GM23338 (cell line): ENCODE results near the gene ELOA2. TPM values are rescaled to one million over a fixed set of nuclear protein-coding genes. Genes with fewer than 3 reads are reported as not detected.
A peak's percentile ranks its signal among the peaks of the same experiment; 100 is the strongest.
"Not testable (repeated sequence)": the region's sequence is repeated elsewhere in the genome, so short reads cannot be mapped to it uniquely, and the experiment has no call there.

Source experiments
- ATAC-seq: fragments of 200-7000 bp; cut with Tn5 transposase; 3 replicates; pipeline ENCODE4 v1.9.1; 2020
- DNase-seq: peaks from one replicate; pipeline ENCODE4 v3.0.0-alpha.2; 2015; ENCODE audit warnings: low spot score
- H2AFZ ChIP-seq: fragments of 200-600 bp; sonication (generic); 2 replicates; pipeline ENCODE4 v1.8.0; 2016; ENCODE audit warnings: antibody characterized with exemption, mild to moderate bottlenecking, moderate library complexity
- H3F3A ChIP-seq: fragments of 200-600 bp; sonication (generic); replicated peaks from 2 replicates; pipeline ENCODE4 v1.8.0; 2017; ENCODE audit warnings: antibody characterized with exemption, mixed run types, low read depth
- H3K27ac ChIP-seq: fragments of 200-600 bp; sonication (generic); 2 replicates; pipeline ENCODE4 v1.6.1; 2016; ENCODE audit warnings: low read depth
- H3K27me3 ChIP-seq: fragments of 200-600 bp; sonication (generic); 2 replicates; pipeline ENCODE4 v1.8.0; 2016; ENCODE audit warnings: mild to moderate bottlenecking, mixed run types, moderate library complexity; ENCODE audit not compliant: insufficient read depth
- H3K36me3 ChIP-seq: fragments of 200-600 bp; sonication (generic); 2 replicates; pipeline ENCODE4 v1.8.0; 2016; ENCODE audit warnings: mild to moderate bottlenecking; ENCODE audit not compliant: insufficient read depth
- H3K4me1 ChIP-seq: fragments of 200-600 bp; sonication (generic); 2 replicates; pipeline ENCODE4 v1.8.0; 2016; ENCODE audit warnings: mild to moderate bottlenecking, moderate library complexity; ENCODE audit not compliant: insufficient read depth
- H3K4me2 ChIP-seq: fragments of 200-600 bp; sonication (generic); 2 replicates; pipeline ENCODE4 v1.7.1; 2017; ENCODE audit warnings: mixed run types
- H3K4me3 ChIP-seq: fragments of 200-600 bp; sonication (generic); 2 replicates; pipeline ENCODE4 v1.6.1; 2016; ENCODE audit warnings: mixed run types
- H3K79me2 ChIP-seq: fragments of 200-600 bp; sonication (generic); replicated peaks from 2 replicates; pipeline ENCODE4 v1.8.0; 2017; ENCODE audit warnings: mild to moderate bottlenecking; ENCODE audit not compliant: insufficient read depth
- H3K9me2 ChIP-seq: fragments of 200-600 bp; sonication (generic); 2 replicates; pipeline ENCODE4 v1.8.0; 2017; ENCODE audit not compliant: insufficient read depth
- H4K20me1 ChIP-seq: fragments of 200-600 bp; sonication (generic); replicated peaks from 2 replicates; pipeline ENCODE4 v1.8.0; 2017; ENCODE audit warnings: mild to moderate bottlenecking; ENCODE audit not compliant: insufficient read depth
- H3K27ac Mint-ChIP-seq: 2 replicates; pipeline ENCODE4 v1.8.0; 2020; ENCODE audit warnings: inconsistent platforms, mild to moderate bottlenecking, moderate library complexity, mixed read lengths
- H3K27me3 Mint-ChIP-seq: 3 replicates; pipeline ENCODE4 v1.8.0; 2022; ENCODE audit warnings: low read depth, mild to moderate bottlenecking, moderate library complexity, mixed read lengths, inconsistent platforms; ENCODE audit not compliant: insufficient read depth, poor library complexity
- H3K36me3 Mint-ChIP-seq: 3 replicates; pipeline ENCODE4 v1.8.0; 2021; ENCODE audit warnings: low read depth, mild to moderate bottlenecking, inconsistent platforms, moderate library complexity, mixed read lengths
- H3K4me1 Mint-ChIP-seq: 3 replicates; pipeline ENCODE4 v1.8.0; 2020; ENCODE audit warnings: mild to moderate bottlenecking, inconsistent platforms, mixed read lengths
- H3K4me3 Mint-ChIP-seq: 3 replicates; pipeline ENCODE4 v1.8.0; 2021; ENCODE audit warnings: moderate library complexity, mild to moderate bottlenecking, inconsistent platforms, mixed read lengths
- H3K9me3 Mint-ChIP-seq: 3 replicates; pipeline ENCODE4 v1.8.0; 2020; ENCODE audit warnings: moderate library complexity, mild to moderate bottlenecking, inconsistent platforms, mixed read lengths
- polyA plus RNA-seq: library from polyadenylated mRNA; unstranded; fragments of >200 nt; fragmentation: Nextera tagmentation; extraction: Ambion mirVana; gene quantifications from 2 replicates; pipeline ENCODE4 v1.2.1, GENCODE V29; 2016
- total RNA-seq: library from RNA; depleted of rRNA; stranded (reverse); fragments of >200 nt; shearing (Covaris generic); gene quantifications from 2 replicates; pipeline ENCODE4 v1.2.3, GENCODE V29; 2014

The ELOA2 gene
- total and polyA plus RNA-seq, 2 experiments from 2014 or later = not detected

DNA sequence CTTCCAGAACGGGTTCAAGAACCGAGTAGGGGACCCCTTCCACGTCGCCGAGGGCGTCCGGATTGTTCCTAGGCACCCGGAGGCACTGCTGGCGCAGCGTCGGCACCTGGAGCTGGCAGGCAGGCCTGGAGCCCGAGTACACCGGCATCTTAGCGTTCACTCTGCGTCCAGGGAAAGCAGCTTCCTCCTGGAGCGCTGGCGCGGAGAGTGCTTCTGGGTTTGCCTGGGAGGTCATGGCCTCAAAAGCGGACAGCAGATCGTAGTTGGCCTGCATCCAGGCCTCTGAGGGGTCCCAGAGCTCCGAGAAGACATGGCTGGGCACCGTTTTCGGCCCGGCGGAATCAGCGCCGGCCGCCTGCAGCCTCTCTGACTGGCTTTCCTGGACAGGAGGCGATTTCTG, 6.7 kb downstream of the ELOA2 start:
- not testable (repeated sequence) for H3K27ac Mint-ChIP-seq, H3K4me1 ChIP-seq, H2AFZ ChIP-seq, H3K27me3 ChIP-seq, H3K36me3 Mint-ChIP-seq, H3K27me3 Mint-ChIP-seq, DNase-seq, H3K79me2 ChIP-seq, H3K9me3 Mint-ChIP-seq, ATAC-seq, H3K4me3 ChIP-seq, H3K4me3 Mint-ChIP-seq, H3K4me2 ChIP-seq, H3K4me1 Mint-ChIP-seq, H3K9me2 ChIP-seq, H3K27ac ChIP-seq, H3K36me3 ChIP-seq, H3F3A ChIP-seq, H4K20me1 ChIP-seq

DNA sequence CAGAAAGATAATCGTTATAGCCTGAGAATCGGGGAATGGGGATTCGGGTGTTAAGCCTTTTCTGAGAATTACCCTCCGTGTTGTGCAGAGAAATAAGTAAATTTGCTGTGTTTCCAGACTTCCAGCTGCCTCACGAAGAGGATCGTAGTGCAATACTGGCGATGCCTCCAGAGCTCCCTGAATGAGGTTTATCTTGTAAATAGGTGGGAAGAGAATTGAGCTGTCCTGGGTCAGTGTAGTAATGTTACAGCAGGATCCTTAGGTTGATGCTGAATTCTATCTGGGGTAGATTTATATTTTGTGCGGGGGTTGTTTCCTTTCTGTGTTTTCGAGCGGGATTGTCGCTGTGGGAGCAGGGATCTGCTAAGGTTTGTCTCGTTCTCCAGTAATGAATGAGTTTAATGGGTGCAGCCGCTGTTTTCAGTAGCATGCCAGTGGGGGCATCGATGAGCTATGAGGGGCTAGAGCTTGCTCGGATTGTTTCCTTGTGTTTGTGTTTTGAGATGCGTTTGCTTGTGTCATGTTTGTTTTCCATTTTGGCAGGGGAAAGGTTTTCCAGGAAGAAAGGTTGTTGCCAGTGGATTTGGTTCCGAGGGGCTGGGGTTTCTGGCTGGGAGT, 9.8 kb downstream of the ELOA2 start:
- not testable (repeated sequence) for H3K27ac ChIP-seq, H4K20me1 ChIP-seq, DNase-seq, H3K4me1 Mint-ChIP-seq, H3K4me1 ChIP-seq, H3K27me3 Mint-ChIP-seq, H3K27ac Mint-ChIP-seq, H3K27me3 ChIP-seq, H3K4me2 ChIP-seq, H2AFZ ChIP-seq, H3K9me3 Mint-ChIP-seq, H3K9me2 ChIP-seq, H3F3A ChIP-seq, H3K4me3 Mint-ChIP-seq, H3K36me3 Mint-ChIP-seq, H3K79me2 ChIP-seq, H3K36me3 ChIP-seq, H3K4me3 ChIP-seq
- ATAC-seq = peak; percentile 56

DNA sequence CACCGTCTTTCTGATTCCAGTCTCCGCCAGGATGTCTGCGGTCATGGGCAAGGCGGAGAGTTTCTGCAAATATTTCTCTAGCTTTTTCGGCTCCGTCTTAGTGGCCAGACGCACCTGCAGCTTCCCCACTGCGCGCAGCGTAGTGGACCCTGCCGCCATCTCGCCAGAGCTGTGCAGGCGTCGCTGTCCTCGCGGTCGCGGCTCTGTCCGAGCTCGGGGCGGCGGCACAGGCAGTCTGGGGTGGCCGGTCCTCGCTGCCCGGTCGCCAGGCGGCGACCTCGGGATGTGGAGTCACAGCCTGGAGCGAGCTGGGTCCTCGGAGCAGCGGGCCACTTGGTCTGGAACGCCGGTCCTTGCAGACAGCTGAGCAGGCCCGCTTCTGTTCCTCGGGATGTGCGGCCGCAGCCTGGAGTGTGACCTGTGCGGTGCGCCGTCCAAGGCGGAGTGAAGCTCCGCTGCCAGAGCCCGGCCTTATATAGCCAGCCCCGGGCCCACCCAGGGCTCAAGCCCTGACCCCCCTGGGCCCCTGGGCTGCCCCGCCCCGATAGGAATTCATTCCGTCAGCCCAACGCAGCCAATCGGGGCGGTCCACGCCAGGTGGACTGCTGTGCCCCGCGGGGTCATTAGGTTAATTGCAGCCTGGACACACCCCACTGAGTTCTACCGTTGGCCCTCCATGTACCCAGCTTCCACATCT, 11.5 kb downstream of the ELOA2 start:
- H3K36me3 Mint-ChIP-seq, H4K20me1 ChIP-seq, H3K4me2 ChIP-seq, H3K4me3 Mint-ChIP-seq, H3K4me1 Mint-ChIP-seq, H3K36me3 ChIP-seq, H3K27ac Mint-ChIP-seq, H3F3A ChIP-seq, H3K27me3 ChIP-seq, H3K27ac ChIP-seq, H3K4me3 ChIP-seq, H3K27me3 Mint-ChIP-seq, DNase-seq, H3K79me2 ChIP-seq, H3K4me1 ChIP-seq, H2AFZ ChIP-seq, H3K9me2 ChIP-seq, H3K9me3 Mint-ChIP-seq: not testable (repeated sequence)
- ATAC-seq = peak; percentile 6; the same call in 2 of the 3 replicates

DNA sequence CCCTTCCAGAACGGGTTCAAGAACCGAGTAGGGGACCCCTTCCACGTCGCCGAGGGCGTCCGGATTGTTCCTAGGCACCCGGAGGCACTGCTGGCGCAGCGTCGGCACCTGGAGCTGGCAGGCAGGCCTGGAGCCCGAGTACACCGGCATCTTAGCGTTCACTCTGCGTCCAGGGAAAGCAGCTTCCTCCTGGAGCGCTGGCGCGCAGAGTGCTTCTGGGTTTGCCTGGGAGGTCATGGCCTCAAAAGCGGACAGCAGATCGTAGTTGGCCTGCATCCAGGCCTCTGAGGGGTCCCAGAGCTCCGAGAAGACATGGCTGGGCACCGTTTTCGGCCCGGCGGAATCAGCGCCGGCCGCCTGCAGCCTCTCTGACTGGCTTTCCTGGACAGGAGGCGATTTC, 12.6 kb downstream of the ELOA2 start:
- not testable (repeated sequence) for H4K20me1 ChIP-seq, H3K4me2 ChIP-seq, H3K27ac ChIP-seq, H3K4me3 Mint-ChIP-seq, H3K27me3 ChIP-seq, H3F3A ChIP-seq, H3K36me3 ChIP-seq, H3K4me1 Mint-ChIP-seq, H3K9me3 Mint-ChIP-seq, H3K4me3 ChIP-seq, H3K9me2 ChIP-seq, ATAC-seq, H2AFZ ChIP-seq, H3K79me2 ChIP-seq, DNase-seq, H3K27ac Mint-ChIP-seq, H3K36me3 Mint-ChIP-seq, H3K4me1 ChIP-seq, H3K27me3 Mint-ChIP-seq

- ATAC-seq = not testable (repeated sequence)
Measured at GRCh38 chr18:47020757-47021156, 14.7 kb downstream of the ELOA2 start.

GRCh38 chr18:47019870-47020269, 15.6 kb downstream of the ELOA2 start:
- ATAC-seq = peak; percentile 65
- H3K27me3 ChIP-seq, H3K9me2 ChIP-seq, H3K4me3 ChIP-seq, H3K36me3 Mint-ChIP-seq, H3K36me3 ChIP-seq, H3K4me1 ChIP-seq, H3K79me2 ChIP-seq, H3K27ac ChIP-seq, H3K4me1 Mint-ChIP-seq, DNase-seq, H2AFZ ChIP-seq, H3K27ac Mint-ChIP-seq, H3K27me3 Mint-ChIP-seq, H3F3A ChIP-seq, H3K4me3 Mint-ChIP-seq, H4K20me1 ChIP-seq, H3K4me2 ChIP-seq, H3K9me3 Mint-ChIP-seq: not testable (repeated sequence)

More at GRCh38 chr18:47020757-47021156, 14.7 kb downstream of the ELOA2 start:
- not testable (repeated sequence) for H3K4me2 ChIP-seq, H2AFZ ChIP-seq, H3K27ac ChIP-seq, H3K36me3 ChIP-seq, H3K9me3 Mint-ChIP-seq, H3F3A ChIP-seq, H3K4me1 ChIP-seq, H3K4me3 ChIP-seq, H3K9me2 ChIP-seq, H3K36me3 Mint-ChIP-seq, H3K4me3 Mint-ChIP-seq, H3K27me3 Mint-ChIP-seq, H4K20me1 ChIP-seq, H3K79me2 ChIP-seq, H3K27ac Mint-ChIP-seq, DNase-seq, H3K27me3 ChIP-seq, H3K4me1 Mint-ChIP-seq
